ENCODE results near the gene TMEFF2.

GRCh38 chr2:192069417-192069816, 125.3 kb downstream of the TMEFF2 start:
- TF ChIP-seq CTCF (IDR thresholded peaks at IDR 0.05) = no peak
- no peak for TF ChIP-seq POLR2A (IDR thresholded peaks at IDR 0.05)
